ENCODE results near the gene CTAGE1.
"Not testable (repeated sequence)": the region's sequence is repeated elsewhere in the genome, so short reads cannot be mapped to it uniquely, and the experiment has no call there.

Gene CTAGE1

DNA sequence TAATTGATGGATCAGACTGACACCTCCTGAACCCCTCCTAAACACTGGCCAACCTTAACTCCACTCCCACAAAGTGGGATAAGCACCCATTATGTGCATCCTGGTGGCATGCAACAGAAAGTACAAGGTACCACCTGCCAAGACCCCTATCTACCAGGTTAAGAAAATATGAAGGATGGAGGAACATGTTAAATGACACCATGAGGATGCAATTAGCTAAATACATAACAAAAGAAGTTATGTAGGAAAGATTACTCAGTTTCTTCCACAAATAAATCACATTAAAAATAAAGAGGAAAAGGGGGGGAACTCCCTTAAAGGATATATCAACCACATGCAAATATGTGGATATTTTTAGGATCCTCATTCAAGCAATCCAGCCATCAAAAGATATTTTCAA is 12.6 kb downstream of the CTAGE1 start:
- DNase-seq (ENCODE audit: low spot score), result no peak
- in situ Hi-C loops (cut with MboI; ENCODE audit: low sequenced_read_pairs, unreplicated experiment), result no loop called here
- TF ChIP-seq, protein P1, sequence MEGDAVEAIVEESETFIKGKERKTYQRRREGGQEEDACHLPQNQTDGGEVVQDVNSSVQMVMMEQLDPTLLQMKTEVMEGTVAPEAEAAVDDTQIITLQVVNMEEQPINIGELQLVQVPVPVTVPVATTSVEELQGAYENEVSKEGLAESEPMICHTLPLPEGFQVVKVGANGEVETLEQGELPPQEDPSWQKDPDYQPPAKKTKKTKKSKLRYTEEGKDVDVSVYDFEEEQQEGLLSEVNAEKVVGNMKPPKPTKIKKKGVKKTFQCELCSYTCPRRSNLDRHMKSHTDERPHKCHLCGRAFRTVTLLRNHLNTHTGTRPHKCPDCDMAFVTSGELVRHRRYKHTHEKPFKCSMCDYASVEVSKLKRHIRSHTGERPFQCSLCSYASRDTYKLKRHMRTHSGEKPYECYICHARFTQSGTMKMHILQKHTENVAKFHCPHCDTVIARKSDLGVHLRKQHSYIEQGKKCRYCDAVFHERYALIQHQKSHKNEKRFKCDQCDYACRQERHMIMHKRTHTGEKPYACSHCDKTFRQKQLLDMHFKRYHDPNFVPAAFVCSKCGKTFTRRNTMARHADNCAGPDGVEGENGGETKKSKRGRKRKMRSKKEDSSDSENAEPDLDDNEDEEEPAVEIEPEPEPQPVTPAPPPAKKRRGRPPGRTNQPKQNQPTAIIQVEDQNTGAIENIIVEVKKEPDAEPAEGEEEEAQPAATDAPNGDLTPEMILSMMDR (IDR thresholded peaks at IDR 0.05; ENCODE audit: borderline replicate concordance, control extremely low read depth, extremely low read depth, insufficient read depth, missing control alignments), result no peak

DNA sequence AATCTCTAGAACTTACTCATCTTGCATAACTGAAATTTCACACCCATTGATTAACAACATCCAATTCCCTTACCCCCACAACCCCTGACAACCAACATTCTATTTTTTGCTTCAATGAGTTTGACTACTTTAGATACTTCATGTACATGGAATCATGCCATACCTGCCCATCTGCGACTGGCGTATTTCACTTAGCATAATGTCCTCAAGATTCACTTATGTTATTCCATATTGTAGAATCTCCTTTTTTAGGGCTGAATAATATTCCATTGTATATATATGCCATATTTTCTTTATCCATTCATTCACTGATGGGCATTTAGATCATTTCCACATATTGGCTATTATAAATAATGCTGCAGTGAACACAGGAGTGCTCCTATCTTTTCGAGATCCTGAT is 13.8 kb downstream of the CTAGE1 start:
- no peak for DNase-seq (ENCODE audit: low spot score)
- TF ChIP-seq, protein P1 (IDR thresholded peaks at IDR 0.05; ENCODE audit: borderline replicate concordance, control extremely low read depth, extremely low read depth, insufficient read depth, missing control alignments), result no peak

DNA sequence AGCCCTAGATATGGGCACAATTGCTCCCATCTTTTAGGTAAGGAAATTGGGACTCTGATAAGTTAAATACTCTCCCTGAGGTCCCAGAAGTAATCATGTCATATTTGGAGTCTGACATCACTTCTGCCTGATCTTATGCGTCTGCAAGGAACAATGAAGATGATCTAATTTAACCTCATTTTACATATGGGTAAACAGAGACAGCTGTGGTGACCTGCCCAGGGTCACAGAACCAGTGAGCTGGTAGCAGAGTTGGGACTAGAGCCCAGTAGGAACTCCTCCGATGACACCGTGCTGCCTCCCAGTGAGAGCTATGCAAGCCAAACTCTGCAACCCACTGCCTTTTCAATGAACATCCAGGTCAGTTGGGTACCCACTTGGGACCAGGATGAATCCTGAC is 17.8 kb downstream of the CTAGE1 start:
- in situ Hi-C loops (cut with MboI; ENCODE audit: low sequenced_read_pairs, unreplicated experiment), result no loop called here
- TF ChIP-seq, protein P1 (IDR thresholded peaks at IDR 0.05; ENCODE audit: borderline replicate concordance, control extremely low read depth, extremely low read depth, insufficient read depth, missing control alignments), result no peak
- no peak for DNase-seq (ENCODE audit: low spot score)

More for the DNA sequence above, 13.8 kb downstream of the CTAGE1 start:
- in situ Hi-C loops (cut with MboI; ENCODE audit: low sequenced_read_pairs, unreplicated experiment), result no loop called here

DNA sequence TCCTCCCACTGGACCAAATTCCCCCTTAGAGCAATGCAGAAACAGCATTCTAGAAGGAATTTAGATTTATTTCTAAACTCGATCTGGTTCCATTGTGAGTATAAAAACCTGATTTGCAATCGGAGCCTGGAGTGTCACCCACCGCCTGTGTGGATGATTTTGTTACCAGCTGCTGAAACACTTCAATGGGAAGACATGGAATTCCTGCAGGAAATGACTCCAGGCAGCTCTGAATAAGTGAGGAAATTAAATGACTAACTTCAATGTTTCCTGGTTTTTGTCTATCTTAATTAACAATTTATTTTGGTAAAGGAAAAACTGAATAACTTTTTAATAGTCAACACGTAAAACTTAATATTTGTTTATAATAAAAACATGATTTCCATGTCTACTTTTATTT is 19.3 kb downstream of the CTAGE1 start:
- TF ChIP-seq, protein P1 (IDR thresholded peaks at IDR 0.05; ENCODE audit: borderline replicate concordance, control extremely low read depth, extremely low read depth, insufficient read depth, missing control alignments), result no peak
- no peak for DNase-seq (ENCODE audit: low spot score)
- in situ Hi-C loops (cut with MboI; ENCODE audit: low sequenced_read_pairs, unreplicated experiment), result no loop called here

DNA sequence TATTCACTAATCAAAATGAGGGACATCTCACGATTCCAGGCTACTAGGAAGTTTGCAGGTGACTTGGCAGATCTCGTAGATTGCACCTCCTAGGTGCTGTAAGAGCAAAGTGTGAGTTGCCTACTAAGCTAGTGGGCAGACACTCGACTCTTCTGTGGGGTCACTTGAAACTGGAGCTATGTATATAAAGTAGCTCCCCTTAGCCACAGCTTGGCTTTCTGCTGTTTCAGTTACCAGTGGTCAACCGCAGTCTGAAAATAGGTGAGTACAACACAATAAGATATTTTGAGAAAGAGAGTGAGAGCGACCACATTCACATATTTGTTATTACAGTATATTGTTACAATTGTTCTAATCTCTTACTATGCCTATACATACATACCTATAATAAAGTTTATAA is 23.3 kb downstream of the CTAGE1 start:
- no peak for DNase-seq (ENCODE audit: low spot score)
- in situ Hi-C loops (cut with MboI; ENCODE audit: low sequenced_read_pairs, unreplicated experiment), result no loop called here
- TF ChIP-seq, protein P1 (IDR thresholded peaks at IDR 0.05; ENCODE audit: borderline replicate concordance, control extremely low read depth, extremely low read depth, insufficient read depth, missing control alignments), result no peak

DNA sequence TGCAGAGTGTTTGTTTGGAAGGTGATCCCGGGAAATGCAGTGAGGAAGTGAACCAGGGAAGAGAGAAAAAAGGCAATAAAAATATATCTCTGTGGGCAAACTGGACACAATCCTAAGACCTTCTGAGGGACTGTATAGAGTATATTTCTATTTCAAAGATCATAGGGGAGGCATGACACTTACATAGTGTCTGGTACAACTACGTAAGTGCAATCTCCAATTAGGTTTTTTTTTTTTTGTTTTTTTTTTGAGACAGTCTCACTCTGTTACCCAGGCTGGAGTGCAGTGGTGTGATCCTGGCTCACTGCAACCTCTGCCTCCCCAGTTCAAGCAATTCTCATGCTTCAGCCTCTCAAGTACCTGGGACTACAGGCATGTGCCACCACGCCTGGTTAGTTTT is 24.6 kb downstream of the CTAGE1 start:
- DNase-seq (ENCODE audit: low spot score); in situ Hi-C loops (cut with MboI; ENCODE audit: low sequenced_read_pairs, unreplicated experiment): not testable (repeated sequence)

DNA sequence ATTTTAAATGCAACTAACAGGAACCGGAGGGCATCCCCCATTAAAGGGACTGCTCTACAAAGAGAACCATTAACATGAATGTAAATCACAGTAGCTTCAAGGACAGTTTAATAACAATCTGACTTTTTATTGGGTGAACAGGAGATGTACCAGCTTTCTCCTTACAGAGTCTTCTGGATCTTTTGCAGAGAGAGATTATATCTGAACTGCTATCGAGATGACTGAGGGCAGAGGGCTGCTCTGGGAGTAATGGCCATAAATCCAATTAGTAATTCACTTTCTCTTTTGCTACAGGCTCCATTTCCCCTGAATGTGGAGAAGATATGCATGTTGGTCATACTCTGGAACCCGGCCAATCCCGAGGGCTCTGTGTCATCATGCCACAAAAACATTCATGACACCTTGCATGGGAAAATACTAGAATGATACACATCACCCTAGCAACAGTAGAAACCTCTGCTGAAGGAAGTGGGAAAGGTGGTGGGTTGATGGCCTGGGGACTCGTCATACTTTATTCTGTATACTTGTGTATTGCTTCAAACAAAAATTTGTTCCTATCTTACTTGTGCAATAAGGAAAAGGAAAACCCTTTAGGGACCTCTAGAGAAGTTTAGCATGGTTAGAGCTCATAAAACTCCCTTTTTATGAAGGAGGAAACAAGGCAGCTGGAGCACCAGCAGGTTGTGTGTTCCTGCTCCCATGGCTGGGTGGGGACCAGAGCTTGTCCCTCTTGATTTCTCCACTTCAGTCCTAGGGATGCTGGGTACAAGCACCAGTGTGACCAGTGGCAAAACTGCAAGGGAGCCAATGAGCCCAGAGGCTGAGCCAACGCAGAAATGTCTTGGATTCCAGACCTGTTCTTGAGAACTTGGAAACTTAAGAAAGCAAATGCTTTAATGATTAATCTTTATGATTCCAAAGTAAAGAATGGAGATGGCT is 26.0 kb downstream of the CTAGE1 start:
- no peak for DNase-seq (ENCODE audit: low spot score)
- TF ChIP-seq, protein P1 (IDR thresholded peaks at IDR 0.05; ENCODE audit: borderline replicate concordance, control extremely low read depth, extremely low read depth, insufficient read depth, missing control alignments), result no peak
- in situ Hi-C loops (cut with MboI; ENCODE audit: low sequenced_read_pairs, unreplicated experiment), result no loop called here
